Activated T-helper 1 cell treated with Interleukin-2 at 50 U/mL for 16 hours (primary cell): ENCODE measurements around the gene PARD3B.

ENCODE experiments used
- DNase-seq: peaks from one replicate; pipeline ENCODE4 v3.0.0-alpha.2; 2020; ENCODE audit warnings: low read depth

The PARD3B gene

GRCh38 chr2:204655101-204655500 is 109.8 kb downstream of the PARD3B start:
- no peak for DNase-seq

DNA sequence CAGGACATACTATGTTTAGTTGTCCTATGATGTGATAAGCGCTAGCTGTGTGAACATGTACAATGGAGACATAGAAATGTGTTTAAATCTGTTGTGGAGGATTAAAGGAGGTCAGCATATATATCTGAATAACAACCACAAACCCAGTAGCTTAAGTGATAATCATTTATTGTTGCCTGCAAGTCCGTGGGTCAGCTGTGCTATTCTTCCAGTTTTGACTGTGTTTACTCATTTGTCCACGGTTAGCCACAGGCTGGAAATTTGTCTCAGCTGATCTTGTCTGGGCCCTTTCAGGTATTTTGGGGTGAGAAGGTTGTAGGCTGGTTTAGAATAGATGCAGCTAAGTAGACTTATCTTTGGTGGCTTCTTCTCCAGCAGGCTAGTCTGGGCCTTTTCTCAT is 110.4 kb downstream of the PARD3B start:
- no peak for DNase-seq

DNA sequence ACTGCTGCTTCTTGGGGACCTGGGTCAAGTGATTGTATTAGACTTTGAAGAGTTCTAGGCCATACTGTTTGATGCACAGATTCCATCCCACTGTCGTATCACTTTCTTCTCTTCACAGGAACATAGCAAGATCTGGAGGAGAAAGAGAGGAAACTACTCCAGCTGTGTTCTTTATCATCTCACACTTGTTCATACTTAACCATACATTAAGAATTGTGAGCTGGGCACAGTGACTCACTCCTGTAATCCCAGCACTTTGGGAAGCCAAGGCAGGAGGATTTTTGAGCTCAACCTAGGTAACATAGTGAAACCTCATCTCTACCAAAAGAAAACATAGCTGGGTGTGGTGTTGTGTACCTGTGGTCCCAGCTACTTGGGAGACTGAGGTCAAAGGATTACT is 111.7 kb downstream of the PARD3B start:
- DNase-seq, result no peak

GRCh38 chr2:204662956-204663355 is 117.7 kb downstream of the PARD3B start:
- DNase-seq, result no peak

DNA sequence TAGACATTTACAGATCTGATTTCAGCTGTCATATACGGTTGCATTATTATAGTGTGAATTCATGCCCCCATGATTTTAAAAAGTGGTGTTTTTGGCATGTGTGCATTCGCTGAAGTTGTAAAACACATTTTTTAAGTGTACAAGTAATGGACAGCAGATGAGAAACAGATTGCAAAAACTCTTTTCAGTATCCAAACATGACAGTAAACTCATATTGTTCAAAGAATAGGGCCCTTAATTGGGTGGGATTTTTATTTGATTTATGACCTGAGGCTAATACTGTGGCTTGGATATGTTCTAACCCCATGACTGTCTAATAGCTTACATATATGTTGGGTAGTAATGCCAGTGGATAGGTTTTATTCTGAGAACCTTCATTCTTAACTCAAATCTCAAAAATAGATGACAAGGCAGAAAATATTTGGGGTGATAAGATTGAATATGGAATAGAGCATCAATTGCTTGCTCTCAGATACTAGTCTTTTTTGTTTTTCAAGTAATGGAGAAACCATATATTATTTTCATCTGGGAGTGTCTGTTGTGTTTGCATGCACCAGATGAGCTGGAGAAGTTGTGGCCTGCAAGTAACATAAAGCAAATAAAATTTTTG is 118.6 kb downstream of the PARD3B start:
- no peak for DNase-seq

GRCh38 chr2:204664708-204665121 is 119.4 kb downstream of the PARD3B start:
- no peak for DNase-seq

DNA sequence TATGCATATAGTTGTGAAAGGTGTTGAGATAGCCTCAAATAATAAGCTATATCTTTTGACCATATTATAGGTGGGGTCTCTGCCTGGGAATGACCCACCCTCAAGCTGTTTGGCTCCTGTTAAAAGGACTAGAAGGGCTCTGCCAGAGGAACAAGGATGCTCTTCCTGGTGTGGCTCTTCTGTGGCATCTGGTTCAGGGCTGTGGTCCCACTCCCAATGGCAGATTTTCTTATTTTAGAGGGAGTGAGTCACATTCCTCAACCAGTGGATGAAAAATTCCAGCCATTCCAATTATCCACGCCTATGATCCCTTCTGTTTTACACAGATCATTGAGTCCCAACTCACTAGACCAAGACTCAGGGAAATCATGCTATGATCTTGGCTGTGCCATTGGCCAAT is 119.9 kb downstream of the PARD3B start:
- no peak for DNase-seq

DNA sequence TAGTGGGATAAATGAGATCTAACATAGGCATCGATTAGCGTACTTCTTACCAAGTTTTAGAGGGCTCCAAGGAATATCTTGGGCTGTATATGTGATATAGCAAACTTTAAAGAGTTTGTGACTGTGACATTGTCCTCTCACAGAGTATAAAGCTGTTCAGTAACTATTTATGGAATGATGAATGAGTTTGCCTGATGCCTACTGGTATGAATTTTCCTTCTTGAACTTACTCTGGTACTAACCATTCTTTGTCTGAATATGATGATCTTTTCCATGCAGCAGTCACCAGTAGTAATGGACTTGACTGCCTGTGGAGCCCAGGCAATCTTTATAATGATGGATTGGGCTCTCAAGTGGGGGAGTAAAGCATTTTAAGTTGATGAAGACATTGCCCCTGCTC is 120.5 kb downstream of the PARD3B start:
- DNase-seq, result no peak

- no peak for DNase-seq
Measured at GRCh38 chr2:204667990-204668389, 122.7 kb downstream of the PARD3B start.

GRCh38 chr2:204669382-204669781 is 124.1 kb downstream of the PARD3B start:
- no peak for DNase-seq

DNA sequence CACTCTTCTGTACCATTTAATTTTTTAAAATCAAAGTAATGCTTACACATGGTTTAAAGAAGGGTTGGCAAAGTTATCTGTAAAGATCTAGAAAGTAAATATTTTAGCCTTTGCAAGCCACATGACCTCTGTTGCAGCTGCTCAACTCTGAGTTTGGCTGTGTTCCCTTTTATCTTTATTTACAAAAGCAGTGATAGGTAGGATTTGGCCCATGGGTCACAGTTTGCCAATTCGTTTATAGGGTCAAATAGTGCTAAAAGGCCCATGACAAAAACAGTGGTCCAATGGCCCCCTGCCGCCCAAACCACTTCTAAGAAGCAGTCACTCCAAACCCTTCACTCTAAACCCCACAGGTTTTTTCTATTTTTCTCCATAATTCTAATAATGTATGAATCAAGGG is 124.8 kb downstream of the PARD3B start:
- DNase-seq, result no peak

DNA sequence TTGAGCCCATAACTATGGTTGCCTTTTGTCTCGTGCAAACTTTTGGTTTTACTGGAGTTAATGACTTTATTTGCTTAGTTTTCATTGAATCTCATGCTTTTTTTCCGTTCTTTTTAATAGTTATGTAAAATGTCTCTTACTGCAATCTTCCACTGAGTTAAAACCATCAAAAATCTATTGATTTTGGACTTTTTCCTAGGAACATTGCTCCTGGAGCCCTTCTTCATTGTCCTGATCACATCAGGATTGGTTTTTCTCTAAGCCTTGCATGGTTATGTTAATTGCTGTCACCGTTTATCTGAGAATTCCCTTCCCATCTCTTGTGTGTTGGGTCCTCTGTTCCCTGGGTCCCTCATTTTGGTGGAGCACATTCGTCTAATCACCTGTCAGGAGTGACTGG is 125.5 kb downstream of the PARD3B start:
- DNase-seq, result no peak

DNA sequence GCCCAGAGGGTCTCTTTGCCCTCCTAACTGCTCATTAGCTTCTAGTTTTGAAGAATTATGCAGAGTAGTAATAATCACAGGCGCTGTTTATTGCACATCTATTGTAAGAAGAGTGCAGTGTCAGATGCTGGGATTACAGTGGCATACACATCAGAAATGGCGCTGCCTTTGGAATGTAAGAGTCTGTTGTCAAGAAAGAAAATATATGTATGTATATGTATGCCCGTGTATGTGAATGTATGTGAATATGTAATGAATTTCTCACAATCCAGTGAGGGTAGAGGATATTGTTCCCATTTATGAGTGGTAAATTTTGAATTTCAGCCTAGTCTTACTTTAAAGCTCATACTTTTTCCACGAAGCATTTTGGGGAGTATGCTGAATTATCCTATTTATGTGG is 127.5 kb downstream of the PARD3B start:
- no peak for DNase-seq

DNA sequence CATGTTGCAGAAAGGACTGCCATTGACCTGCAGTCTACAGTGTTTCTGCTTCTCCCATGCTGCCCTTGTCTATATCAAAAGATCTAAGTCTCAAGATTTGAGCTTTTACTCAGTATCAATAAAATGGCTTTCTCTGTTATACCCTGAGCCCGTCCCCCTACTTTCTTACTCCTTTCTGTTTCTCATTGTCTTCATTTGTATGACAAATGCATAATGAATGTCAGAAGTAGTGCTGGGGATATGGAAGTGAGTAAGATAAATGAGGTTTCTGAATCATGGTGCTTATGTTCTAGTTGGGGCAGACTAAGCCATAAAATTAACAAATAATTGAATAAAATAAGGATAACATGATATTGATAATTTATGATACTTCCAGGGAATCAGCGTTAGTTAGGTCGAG is 128.6 kb downstream of the PARD3B start:
- DNase-seq, result no peak

- no peak for DNase-seq
Measured at GRCh38 chr2:204678031-204678430, 132.8 kb downstream of the PARD3B start.

DNA sequence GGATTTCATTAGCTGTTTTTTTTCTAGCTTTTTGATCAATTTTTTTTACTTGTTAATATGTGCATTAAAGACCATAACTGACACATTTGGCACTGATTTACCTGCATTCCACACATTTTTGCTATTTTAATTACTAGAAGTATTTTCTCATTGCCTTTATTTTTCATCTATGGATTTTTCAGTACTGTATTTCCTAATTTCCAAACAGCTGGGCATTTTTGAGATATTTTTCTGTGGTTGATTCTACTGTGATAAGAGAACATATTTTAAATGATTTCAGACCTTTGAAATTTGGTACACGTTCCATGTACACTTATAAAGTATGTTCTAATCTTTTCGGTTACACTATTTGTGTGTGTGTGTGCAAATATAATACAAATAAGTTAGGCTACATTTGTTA is 135.3 kb downstream of the PARD3B start:
- DNase-seq, result no peak

DNA sequence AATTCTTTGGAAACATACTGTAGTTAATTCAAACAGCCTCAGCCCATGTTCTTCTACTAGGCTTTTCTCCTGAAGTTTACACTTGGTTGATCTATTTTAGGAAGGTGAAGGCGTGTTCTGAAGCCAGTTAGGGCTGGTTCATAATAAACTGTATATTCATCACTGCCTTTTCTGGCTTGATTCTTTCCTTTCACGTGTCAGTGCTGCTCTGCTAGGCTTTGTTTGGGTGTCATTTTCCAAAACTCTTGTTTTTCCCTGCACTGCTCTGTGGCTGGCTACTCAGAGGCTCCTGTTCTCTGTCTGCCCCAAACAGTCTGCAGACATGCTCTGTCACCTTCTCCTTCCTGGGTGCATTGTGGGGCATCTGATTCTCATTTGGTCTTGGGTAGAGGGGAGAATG is 136.1 kb downstream of the PARD3B start:
- no peak for DNase-seq

GRCh38 chr2:204683384-204683783 is 138.1 kb downstream of the PARD3B start:
- DNase-seq, result no peak

GRCh38 chr2:204686406-204686805 is 141.1 kb downstream of the PARD3B start:
- no peak for DNase-seq

- DNase-seq, result no peak
Measured at GRCh38 chr2:204687776-204688175, 142.5 kb downstream of the PARD3B start.

DNA sequence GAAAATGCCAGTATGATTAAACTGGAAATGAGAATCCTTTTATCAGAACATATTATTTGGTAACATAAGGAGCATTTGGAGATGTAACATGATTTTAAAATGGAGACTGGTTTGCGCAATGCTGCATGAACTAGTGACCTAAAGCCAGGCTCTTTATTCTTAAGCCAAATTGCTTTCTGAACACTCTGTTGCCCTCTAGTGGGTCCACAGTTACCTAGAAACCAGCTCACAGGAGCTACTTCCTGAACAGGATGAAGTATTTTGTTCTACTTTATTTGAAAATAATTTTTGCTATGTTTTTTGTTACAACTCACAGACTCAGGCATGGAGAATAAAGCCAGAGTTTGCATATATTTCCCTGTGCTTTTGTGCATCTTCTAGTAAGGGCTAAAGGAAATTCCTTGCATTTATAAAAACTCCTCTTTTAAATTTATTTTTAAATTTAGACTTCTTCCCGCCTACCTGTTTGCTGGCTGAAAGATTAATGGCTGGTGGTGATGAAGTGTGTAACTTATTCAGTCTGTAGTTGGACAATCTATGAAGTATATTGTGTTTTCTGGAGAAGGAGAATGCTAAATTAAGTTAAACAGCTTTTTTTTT is 146.7 kb downstream of the PARD3B start:
- DNase-seq, result no peak

DNA sequence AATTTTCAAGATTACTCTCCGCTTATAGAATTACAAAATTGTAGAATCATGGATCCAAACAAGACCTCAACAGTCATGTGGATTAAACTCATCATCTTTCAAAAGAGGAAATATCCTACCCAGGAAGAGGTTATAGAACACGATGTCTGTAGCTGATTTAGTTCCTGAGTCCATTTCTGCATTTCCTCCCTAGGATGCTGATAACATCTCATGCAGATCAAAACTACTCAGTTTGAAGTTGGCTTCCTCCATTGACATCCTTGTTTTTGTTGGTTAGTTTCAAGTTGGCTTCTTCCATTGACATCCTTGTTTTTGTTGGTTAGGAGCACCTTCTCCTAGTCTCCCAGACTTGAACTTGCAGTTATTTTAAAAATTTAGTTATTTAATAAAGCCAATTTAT is 147.5 kb downstream of the PARD3B start:
- no peak for DNase-seq

GRCh38 chr2:204693262-204693661 is 148.0 kb downstream of the PARD3B start:
- DNase-seq, result no peak

DNA sequence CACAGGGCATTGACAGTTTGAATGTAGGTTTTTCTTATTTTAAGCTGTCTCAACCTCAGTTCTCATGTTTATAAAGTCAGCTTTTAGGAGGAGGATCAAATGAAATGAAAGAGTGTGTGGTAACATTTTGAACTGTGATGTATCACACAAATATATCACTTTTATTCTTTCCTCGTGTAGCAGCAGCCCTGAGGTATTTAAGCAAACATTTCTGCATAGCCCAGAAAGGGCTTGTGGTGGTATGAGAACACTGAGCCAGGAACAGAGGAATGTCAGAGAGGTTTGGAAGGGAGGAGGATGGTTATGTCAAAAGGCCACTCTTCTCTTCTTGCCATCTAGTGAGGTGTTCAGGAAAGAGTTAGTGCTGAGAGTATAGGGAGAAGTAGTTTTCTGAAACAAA is 150.2 kb downstream of the PARD3B start:
- DNase-seq, result no peak
